GM18907 (cell line): ENCODE measurements around the gene CXCL10.

Experiments
- ATAC-seq: cut with Tn5 transposase; IDR thresholded peaks from one replicate; pipeline ENCODE4 v1.9.1; 2021; ENCODE audit warnings: mild to moderate bottlenecking, moderate library complexity; ENCODE audit not compliant: unreplicated experiment

Gene CXCL10

GRCh38 chr4:75997081-75997480 is 26.2 kb downstream of the CXCL10 start:
- ATAC-seq, result no peak

- ATAC-seq, result no peak
Measured at GRCh38 chr4:75995727-75996126, 27.6 kb downstream of the CXCL10 start.

- ATAC-seq, result no peak
Measured at GRCh38 chr4:75992462-75992861, 30.8 kb downstream of the CXCL10 start.

GRCh38 chr4:75989846-75990528 is 33.3 kb downstream of the CXCL10 start:
- ATAC-seq, result peak; percentile 4

GRCh38 chr4:75985116-75985515 is 38.2 kb downstream of the CXCL10 start:
- no peak for ATAC-seq

- no peak for ATAC-seq
Measured at GRCh38 chr4:75980576-75980975, 42.7 kb downstream of the CXCL10 start.

GRCh38 chr4:75976177-75976576 is 47.1 kb downstream of the CXCL10 start:
- ATAC-seq, result no peak

- no peak for ATAC-seq
Measured at GRCh38 chr4:75973766-75974165, 49.5 kb downstream of the CXCL10 start.
